Inferior parietal cortex (tissue), 1 donor: Measurements from ENCODE around the gene ZNF200.

Experiments
- DNase-seq: peaks from one replicate; pipeline ENCODE4 v3.0.0-alpha.2; 2016; ENCODE audit errors: extremely low spot score

Gene ZNF200

GRCh38 chr16:3175157-3176093 is 59.5 kb downstream of the ZNF200 start:
- DNase-seq, result no peak

GRCh38 chr16:3174618-3175148 is 60.3 kb downstream of the ZNF200 start:
- DNase-seq, result no peak

- no peak for DNase-seq
Measured at GRCh38 chr16:3173892-3174617, 60.9 kb downstream of the ZNF200 start.
